Pons (tissue), 1 donor: ENCODE measurements around the gene CCN5.

Experiments used
- DNase-seq: peaks from one replicate; pipeline ENCODE4 v3.0.0-alpha.2; 2016; ENCODE audit warnings: low spot score

CCN5 gene

GRCh38 chr20:44737116-44737515, 21.9 kb downstream of the CCN5 start:
- no peak for DNase-seq

GRCh38 chr20:44738813-44739477, 23.8 kb downstream of the CCN5 start:
- DNase-seq: peak; percentile 95

- DNase-seq: no peak
These were observed 24.8 kb downstream of the CCN5 start for GRCh38 chr20:44739942-44740341.

GRCh38 chr20:44742304-44743079, 27.3 kb downstream of the CCN5 start:
- DNase-seq: no peak

- DNase-seq: no peak
These were observed 28.0 kb downstream of the CCN5 start for GRCh38 chr20:44743080-44743701.

GRCh38 chr20:44743916-44744655, 28.9 kb downstream of the CCN5 start:
- no peak for DNase-seq

- DNase-seq: no peak
These were observed 30.0 kb downstream of the CCN5 start for GRCh38 chr20:44745122-44745597.

GRCh38 chr20:44745598-44746366, 30.6 kb downstream of the CCN5 start, which contains the start of gene KCNK15:
KCNK15 (plus strand) TSS chr20:44745865; CDS start chr20:44745911, 46 bp downstream.
- DNase-seq: no peak

GRCh38 chr20:44746367-44747165, 31.4 kb downstream of the CCN5 start:
- DNase-seq: no peak

GRCh38 chr20:44747166-44748004, 32.2 kb downstream of the CCN5 start:
- DNase-seq: peak; percentile 56

GRCh38 chr20:44748005-44748370, 32.8 kb downstream of the CCN5 start:
- no peak for DNase-seq

- DNase-seq: no peak
These were observed 35.1 kb downstream of the CCN5 start for GRCh38 chr20:44750081-44750805.

- DNase-seq: no peak
These were observed 37.1 kb downstream of the CCN5 start for GRCh38 chr20:44752099-44752931.

- DNase-seq: no peak
These were observed 39.4 kb downstream of the CCN5 start for GRCh38 chr20:44754554-44754953.

- DNase-seq: no peak
These were observed 41.0 kb downstream of the CCN5 start for GRCh38 chr20:44756011-44756688.

GRCh38 chr20:44756956-44757355, 41.8 kb downstream of the CCN5 start:
- no peak for DNase-seq
